Right lobe of liver (tissue), 4 donors: ENCODE data around the gene TICAM1.
"Not testable (repeated sequence)": the region's sequence is repeated elsewhere in the genome, so short reads cannot be mapped to it uniquely, and the experiment has no call there.

ENCODE experiments used
- CTCF ChIP-seq, 4 donors: fragments of 200-600 bp in 3 of 4; fragments of 450-650 bp in 1 of 4; IDR thresholded peaks; one replicate each; pipeline versions ENCODE4 v1.5.1 to v1.8.0; 2016 to 2022; ENCODE audit warnings: antibody characterized with exemption in 4 of 4, mild to moderate bottlenecking in 2 of 4
- POLR2A ChIP-seq: fragments of 450-650 bp; IDR thresholded peaks from one replicate; pipeline ENCODE4 v1.6.1; 2017; ENCODE audit warnings: antibody characterized with exemption, mild to moderate bottlenecking
- donor health status: DM: no; HTN: no; CAD: no.
- donor health status: DM: no; HTN: no; CAD: no.
- donor health status: DM: no; HTN: yes; CAD: no.

GRCh38 chr19:4792019-4792865 is 39.3 kb downstream of the TICAM1 start:
- TF ChIP-seq CTCF (IDR thresholded peaks at IDR 0.05); POLR2A: not testable (repeated sequence)
